T-helper 1 cell treated with Interleukin-12 subunit alpha and Interleukin-12 subunit beta and Interleukin-4 antibody, amounts not matched to agents 30 ng/mL and 1 ng/mL, for 36 hours (primary cell): ENCODE results near the gene ANAPC2. TPM values are rescaled to one million over a fixed set of nuclear protein-coding genes. Genes with fewer than 3 reads are reported as not detected.

Experiments used
- intact Hi-C: fragments of 100-400 bp; cut with micrococcal nuclease; formaldehyde crosslinking; loops from one replicate; pipeline ENCODE4 v1.15.1; 2024
- total RNA-seq: library from RNA; stranded (reverse); gene quantifications from 2 replicates; pipeline ENCODE4 v1.2.3, GENCODE V29; 2022

Gene ANAPC2
- total RNA-seq, 1 donor from 2014 or later: 77.0 TPM

DNA sequence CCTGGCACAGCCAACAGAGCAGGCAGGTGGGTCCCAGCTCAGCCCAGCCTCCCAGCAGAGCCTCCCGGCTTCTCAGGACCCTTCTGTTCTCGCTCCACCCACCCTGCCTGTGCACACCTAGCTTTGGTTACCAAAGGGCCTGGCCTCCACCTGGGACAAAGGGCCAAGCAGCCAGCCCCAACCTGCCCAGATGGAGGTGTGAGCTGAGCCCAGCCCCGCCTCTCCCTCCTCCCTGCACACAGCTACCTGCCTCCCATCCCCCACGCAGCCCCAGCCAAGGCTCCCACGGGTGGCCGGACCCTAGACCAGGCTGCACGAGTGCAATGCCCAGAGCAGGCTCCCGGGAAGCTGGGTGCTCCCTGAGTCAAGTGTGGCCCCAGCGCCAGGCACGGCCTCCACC is 6.5 kb upstream of the ANAPC2 start:
- intact Hi-C loops: no loop called here

DNA sequence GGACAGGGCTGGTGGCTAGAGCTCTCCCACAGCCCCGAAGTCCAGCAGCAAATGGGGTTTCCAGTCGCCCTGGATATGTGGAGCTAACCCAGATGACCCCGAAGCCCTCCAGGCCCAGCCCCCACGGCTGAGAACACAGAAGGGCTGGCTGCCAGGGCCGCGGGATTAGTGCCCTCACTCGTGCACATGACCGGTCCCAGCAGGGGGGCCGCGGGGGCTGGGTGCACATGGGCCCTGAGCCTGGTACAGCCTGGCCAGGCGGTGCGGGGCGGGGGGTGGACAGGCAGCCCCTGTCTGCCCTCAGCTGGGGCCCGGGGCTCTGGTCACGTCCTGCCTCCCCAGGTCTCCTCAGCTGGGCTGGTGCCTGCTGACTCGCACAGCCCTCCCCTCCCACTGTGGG is 6.0 kb upstream of the ANAPC2 start:
- intact Hi-C loops: no loop called here

- intact Hi-C loops: no loop called here
Measured at GRCh38 chr9:137193771-137194170, 5.4 kb upstream of the ANAPC2 start.

- intact Hi-C loops: no loop called here
Measured at GRCh38 chr9:137192859-137193258, 4.5 kb upstream of the ANAPC2 start.

DNA sequence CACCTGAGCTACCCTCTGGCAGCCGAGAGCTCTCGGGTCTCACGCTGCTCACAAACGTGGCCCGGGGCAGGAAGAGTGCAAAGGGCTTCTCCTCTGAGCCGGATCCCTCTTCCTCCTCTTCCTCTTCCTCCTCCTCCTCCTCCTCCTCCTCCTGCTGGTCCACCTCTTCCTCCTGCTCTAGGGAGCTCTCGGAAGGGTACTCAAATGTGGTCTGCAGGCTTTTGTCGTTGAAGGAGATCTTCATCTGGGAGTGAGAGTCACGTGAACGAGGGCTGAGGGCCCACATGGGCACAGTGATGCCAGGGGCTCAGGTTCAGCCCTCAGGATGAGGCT is 4.1 kb upstream of the ANAPC2 start:
- intact Hi-C loops: no loop called here

DNA sequence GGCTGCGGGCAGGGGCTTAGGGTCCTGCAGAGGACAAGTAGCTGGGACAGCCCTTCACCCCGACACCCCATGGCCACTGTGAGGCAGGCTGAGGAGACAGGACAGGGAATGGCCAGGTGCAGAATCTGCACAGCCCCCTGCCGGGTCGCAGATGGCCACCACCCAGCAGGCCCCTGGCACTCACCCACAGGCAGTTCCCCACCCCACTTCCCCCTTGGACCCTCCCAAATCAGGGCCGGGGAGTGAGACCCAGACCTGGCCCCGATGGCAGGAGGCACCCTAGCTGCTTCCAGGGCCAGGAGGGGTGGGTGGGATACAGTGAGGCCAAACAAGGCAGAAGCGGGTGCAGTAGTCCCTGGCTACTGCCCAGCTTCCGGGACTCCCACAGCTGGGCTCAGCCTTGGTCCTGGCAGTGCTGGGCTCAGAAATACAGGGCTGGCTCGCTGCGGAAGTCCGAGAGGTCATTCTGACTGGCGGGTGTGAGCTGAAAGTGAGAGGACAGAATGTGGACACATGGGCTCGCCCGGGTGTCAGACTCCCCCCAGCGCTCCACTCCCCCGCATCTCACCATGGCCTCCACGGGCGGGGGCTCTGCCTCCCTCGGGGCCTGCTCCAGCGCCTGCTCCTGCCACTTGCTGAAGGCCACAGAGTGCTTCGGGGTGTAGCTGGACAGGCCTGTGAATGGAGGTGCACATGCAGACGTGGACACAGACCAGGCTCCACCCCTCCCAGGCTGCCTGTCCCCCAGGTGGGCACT is 3.5 kb upstream of the ANAPC2 start:
- intact Hi-C loops: no loop called here

DNA sequence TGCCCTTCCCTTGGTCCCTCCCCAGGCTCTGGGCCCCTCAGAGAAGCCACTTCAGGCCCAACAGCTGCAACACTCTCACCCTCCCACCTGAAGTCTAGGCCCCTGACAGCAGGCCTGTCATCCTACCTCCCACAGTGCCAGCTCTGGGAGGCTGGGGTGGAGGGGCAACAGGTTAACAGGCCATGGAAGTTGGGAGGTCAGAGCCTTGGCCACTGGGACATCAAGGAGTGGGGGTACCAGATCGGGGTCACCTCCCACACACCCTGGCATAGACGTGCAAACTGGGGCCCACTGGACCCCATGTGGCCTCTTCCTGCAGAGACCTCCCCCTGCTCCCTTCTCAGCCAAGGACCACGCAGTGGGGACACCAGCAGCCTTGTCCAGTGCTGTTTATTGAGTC is 2.9 kb upstream of the ANAPC2 start:
- intact Hi-C loops: no loop called here

DNA sequence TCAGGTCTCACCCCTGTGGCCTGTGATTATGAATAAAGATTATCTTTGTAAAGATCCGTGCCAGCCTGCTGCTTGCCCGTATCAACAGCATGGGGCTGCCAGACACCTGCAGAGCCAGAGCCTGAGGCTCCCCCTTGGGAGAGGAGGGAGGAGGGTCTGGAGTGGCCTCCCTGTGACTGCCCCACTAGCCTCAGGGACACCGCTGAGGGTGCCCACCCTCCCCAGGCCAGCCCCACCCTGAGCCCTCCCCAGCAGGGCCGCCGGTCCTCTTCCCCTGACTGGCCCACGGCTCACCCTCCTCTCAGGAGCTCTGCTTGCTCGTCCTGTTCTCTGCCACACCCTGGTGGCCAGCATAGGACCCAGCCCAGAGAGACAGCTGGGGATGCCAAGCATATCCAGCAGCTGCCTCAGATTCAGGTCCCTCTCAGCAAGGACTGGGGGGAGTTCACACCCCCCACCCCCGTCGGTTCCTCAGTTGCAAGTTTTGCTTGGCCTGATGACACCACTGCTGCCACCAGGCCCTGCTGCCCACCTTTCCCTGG is 2.0 kb upstream of the ANAPC2 start:
- intact Hi-C loops: no loop called here

GRCh38 chr9:137189297-137190295 is 1.2 kb upstream of the ANAPC2 start:
- intact Hi-C loops: loop anchor here (1.0 to 2.0 kb wide), 2 partner anchors 11 to 39 kb away; partner anchors contain the start of gene TPRN

DNA sequence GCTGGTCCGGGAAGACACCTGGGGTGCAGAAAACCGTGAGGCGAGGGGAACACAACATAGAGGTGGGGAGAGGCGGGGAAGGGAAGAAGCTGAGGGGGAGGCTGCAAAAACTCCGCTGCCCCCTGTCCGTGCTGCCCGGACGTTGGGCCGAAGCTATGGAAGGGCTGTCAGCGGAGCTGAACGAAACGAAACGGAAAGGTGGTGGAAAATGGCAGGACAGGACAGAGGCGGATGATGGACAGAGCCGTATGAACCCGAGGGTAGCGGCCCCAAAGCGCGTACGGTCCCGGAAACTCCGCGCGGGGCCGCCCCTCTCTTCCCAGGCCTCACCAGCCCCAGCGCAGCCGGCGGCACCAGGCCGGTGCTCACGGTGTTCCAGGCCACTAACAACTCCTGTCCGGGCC is 272 bp downstream of the ANAPC2 start:
- intact Hi-C loops: loop anchor here (1.0 to 2.0 kb wide), 6 partner anchors 17 to 67 kb away; partner anchors contain the start of genes NDOR1, NELFB and TMEM203

GRCh38 chr9:137187386-137187785 is 974 bp downstream of the ANAPC2 start:
- intact Hi-C loops: no loop called here

DNA sequence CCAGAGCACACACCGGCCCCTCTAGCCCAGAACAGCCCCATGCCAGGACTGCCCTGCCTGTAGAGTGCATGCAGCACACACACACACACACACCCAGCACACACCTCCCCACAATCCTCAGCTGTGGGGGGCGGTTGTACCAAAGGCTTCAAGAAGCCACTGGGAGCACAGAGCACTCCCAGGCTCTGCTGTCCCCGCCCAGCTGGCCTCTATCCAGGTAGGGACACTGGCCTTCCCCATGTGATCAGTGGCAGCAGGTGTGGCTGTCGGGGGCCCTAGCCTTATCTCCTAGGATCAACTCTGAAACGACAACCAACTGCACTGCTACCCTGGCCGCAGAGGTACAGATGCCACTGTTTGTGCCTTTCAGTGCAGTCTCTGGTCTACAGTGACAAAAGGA is 2.0 kb downstream of the ANAPC2 start:
- intact Hi-C loops: no loop called here

GRCh38 chr9:137185921-137186320 is 2.4 kb downstream of the ANAPC2 start:
- intact Hi-C loops: no loop called here

GRCh38 chr9:137184881-137185660 is 3.3 kb downstream of the ANAPC2 start:
- intact Hi-C loops: no loop called here

DNA sequence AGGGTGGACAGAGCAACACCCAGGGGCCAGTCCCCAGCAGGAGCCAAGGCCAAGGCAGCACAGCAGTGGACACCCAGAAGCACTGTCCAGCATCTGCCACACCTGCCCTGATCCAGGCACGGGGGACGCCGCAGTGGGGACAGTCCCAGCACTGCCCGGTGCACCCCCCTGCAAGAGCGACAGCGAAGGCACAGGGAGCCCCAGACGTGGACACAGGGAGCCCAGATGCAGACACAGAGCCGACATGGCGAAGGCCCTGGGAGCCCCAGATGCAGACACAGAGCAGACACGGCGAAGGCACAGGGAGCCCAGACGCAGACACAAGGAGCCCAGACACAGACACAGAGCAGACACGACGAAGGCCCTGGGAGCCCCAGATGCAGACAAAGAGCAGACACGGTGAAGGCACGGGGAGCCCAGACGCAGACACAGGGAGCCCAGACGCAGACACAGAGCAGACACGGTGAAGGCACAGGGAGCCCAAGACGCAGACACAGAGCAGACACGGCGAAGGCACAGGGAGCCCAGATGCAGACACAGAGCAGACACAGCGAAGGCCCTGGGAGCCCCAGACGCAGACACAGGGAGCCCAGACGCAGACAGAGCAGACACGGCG is 4.3 kb downstream of the ANAPC2 start:
- intact Hi-C loops: no loop called here

- intact Hi-C loops: no loop called here
Measured at GRCh38 chr9:137182836-137183235, 5.5 kb downstream of the ANAPC2 start.

- intact Hi-C loops: no loop called here
Measured at GRCh38 chr9:137181680-137182079, 6.7 kb downstream of the ANAPC2 start.

- intact Hi-C loops: no loop called here
Measured at GRCh38 chr9:137180491-137180890, 7.9 kb downstream of the ANAPC2 start.

- intact Hi-C loops: no loop called here
Measured at GRCh38 chr9:137179761-137180160, 8.6 kb downstream of the ANAPC2 start.

- intact Hi-C loops: no loop called here
Measured at GRCh38 chr9:137178939-137179630, 9.3 kb downstream of the ANAPC2 start.
